ENCODE data around the gene EPHB2.

DNA sequence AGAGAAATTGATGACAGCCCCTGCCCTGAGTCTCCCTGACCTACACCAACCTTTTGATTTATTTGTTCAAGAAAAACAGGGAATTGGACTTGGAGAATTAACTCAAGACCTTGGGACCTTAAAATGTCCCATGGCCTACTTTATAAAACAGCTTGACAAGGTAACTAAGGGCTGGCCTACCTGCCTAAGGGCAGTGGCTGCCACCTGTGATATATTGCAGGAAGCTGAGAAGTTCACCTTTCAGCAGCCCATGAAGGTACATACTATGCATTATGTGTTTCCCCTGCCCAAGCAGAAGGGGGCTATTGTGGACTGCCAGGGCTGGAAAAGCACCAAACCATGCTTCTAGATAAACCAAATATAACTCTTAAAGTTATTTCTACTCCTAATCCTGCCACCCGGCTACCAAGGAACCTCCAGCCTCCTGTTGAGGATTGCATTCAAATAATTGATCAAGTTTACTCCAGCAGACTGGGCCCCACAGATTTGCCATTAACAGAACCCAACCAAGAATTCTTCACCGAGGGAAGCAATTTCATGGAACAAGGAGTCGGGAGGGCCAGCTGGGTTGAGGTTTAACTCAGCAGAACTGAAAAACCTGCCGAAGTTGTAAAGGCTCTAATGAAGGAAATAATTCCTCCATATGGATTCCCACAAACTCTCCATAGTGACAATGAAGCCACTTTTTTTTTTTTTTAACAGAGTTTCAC is 233.9 kb downstream of the EPHB2 start:
- TF ChIP-seq, protein P1, sequence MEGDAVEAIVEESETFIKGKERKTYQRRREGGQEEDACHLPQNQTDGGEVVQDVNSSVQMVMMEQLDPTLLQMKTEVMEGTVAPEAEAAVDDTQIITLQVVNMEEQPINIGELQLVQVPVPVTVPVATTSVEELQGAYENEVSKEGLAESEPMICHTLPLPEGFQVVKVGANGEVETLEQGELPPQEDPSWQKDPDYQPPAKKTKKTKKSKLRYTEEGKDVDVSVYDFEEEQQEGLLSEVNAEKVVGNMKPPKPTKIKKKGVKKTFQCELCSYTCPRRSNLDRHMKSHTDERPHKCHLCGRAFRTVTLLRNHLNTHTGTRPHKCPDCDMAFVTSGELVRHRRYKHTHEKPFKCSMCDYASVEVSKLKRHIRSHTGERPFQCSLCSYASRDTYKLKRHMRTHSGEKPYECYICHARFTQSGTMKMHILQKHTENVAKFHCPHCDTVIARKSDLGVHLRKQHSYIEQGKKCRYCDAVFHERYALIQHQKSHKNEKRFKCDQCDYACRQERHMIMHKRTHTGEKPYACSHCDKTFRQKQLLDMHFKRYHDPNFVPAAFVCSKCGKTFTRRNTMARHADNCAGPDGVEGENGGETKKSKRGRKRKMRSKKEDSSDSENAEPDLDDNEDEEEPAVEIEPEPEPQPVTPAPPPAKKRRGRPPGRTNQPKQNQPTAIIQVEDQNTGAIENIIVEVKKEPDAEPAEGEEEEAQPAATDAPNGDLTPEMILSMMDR (conservative IDR thresholded peaks at IDR 0.05; ENCODE audit: low read depth, low read length): no peak
- no peak for TF ChIP-seq POLR2A (IDR thresholded peaks at IDR 0.05; ENCODE audit: low read depth, low read length)
- TF ChIP-seq RFX5 (IDR thresholded peaks at IDR 0.05; ENCODE audit: low read depth, low read length): no peak
- no peak for TF ChIP-seq RAD21 (IDR thresholded peaks at IDR 0.05; ENCODE audit: low read length)
- TF ChIP-seq, protein P2, sequence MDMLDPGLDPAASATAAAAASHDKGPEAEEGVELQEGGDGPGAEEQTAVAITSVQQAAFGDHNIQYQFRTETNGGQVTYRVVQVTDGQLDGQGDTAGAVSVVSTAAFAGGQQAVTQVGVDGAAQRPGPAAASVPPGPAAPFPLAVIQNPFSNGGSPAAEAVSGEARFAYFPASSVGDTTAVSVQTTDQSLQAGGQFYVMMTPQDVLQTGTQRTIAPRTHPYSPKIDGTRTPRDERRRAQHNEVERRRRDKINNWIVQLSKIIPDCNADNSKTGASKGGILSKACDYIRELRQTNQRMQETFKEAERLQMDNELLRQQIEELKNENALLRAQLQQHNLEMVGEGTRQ (IDR thresholded peaks at IDR 0.05; ENCODE audit: low read depth, low read length): no peak
- no peak for TF ChIP-seq CEBPB (IDR thresholded peaks at IDR 0.05; ENCODE audit: low read depth, low read length)
- TF ChIP-seq BHLHE40 (IDR thresholded peaks at IDR 0.05; ENCODE audit: low read depth, low read length): no peak
- TF ChIP-seq MAFK (IDR thresholded peaks at IDR 0.05; ENCODE audit: low read depth, low read length): no peak
- no peak for TF ChIP-seq FOS (IDR thresholded peaks at IDR 0.05; ENCODE audit: low read depth, low read length)
- no peak for TF ChIP-seq RCOR1 (IDR thresholded peaks at IDR 0.05; ENCODE audit: insufficient replicate concordance, low read length)
- no peak for TF ChIP-seq MXI1 (IDR thresholded peaks at IDR 0.05; ENCODE audit: borderline replicate concordance, low read depth, low read length)
- no peak for TF ChIP-seq SMC3 (IDR thresholded peaks at IDR 0.05; ENCODE audit: low read depth, low read length)
- TF ChIP-seq, protein P3, sequence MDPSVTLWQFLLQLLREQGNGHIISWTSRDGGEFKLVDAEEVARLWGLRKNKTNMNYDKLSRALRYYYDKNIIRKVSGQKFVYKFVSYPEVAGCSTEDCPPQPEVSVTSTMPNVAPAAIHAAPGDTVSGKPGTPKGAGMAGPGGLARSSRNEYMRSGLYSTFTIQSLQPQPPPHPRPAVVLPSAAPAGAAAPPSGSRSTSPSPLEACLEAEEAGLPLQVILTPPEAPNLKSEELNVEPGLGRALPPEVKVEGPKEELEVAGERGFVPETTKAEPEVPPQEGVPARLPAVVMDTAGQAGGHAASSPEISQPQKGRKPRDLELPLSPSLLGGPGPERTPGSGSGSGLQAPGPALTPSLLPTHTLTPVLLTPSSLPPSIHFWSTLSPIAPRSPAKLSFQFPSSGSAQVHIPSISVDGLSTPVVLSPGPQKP (IDR thresholded peaks at IDR 0.05; ENCODE audit: borderline replicate concordance, low read depth, low read length): no peak
- no peak for TF ChIP-seq CHD1 (IDR thresholded peaks at IDR 0.05; ENCODE audit: low read depth, low read length)

Data from IMR-90 (cell line).